ENCODE measurements around the gene AOPEP.

GRCh38 chr9:95003689-95004410 lies 277.4 kb downstream of the AOPEP start:
- no peak for TF ChIP-seq CTCF (conservative IDR thresholded peaks at IDR 0.05)
- TF ChIP-seq ZFX (IDR thresholded peaks at IDR 0.05) = 0 out of 2 replicates have a peak, but pooled peaks have one; percentile 1
